Fibroblast of the aortic adventitia (primary cell): Measurements from ENCODE around the gene STXBP4. TPM values are rescaled to one million over a fixed set of nuclear protein-coding genes. Genes with fewer than 3 reads are reported as not detected.

Experiments used
- DNase-seq: peaks from one replicate; pipeline ENCODE4 v3.0.0-alpha.2; 2010; ENCODE audit warnings: low read depth
- H3K4me3 ChIP-seq: 2 replicates; pipeline ENCODE4 v1.5.1; 2011; ENCODE audit warnings: low read depth, mild to moderate bottlenecking, control low read depth, low read length, moderate library complexity
- CTCF ChIP-seq: IDR thresholded peaks from 2 replicates; pipeline ENCODE4 v1.5.1; 2011; ENCODE audit warnings: mild to moderate bottlenecking, low read length, control low read depth, inconsistent platforms; ENCODE audit not compliant: insufficient read depth
- total RNA-seq: library from RNA; depleted of rRNA; stranded (reverse); fragments of >200 nt; gene quantifications from 2 replicates; pipeline ENCODE4 v1.2.3, GENCODE V29; 2012; ENCODE audit warnings: low replicate concordance

The STXBP4 gene
- total RNA-seq, 1 donor: 32.0 TPM

GRCh38 chr17:54945671-54946070, 22.9 kb upstream of the STXBP4 start:
- no peak for TF ChIP-seq CTCF
- no peak overlapping the region for H3K4me3 ChIP-seq
- DNase-seq: peak; percentile 49

GRCh38 chr17:54947396-54947795, 21.2 kb upstream of the STXBP4 start:
- H3K4me3 ChIP-seq: no peak overlapping the region
- no peak for DNase-seq
- no peak for TF ChIP-seq CTCF

GRCh38 chr17:54948380-54948779, 20.2 kb upstream of the STXBP4 start:
- H3K4me3 ChIP-seq: no peak overlapping the region
- peak; percentile 51 for DNase-seq
- TF ChIP-seq CTCF: no peak

- no peak for DNase-seq
- TF ChIP-seq CTCF: no peak
- no peak overlapping the region for H3K4me3 ChIP-seq
Measured at GRCh38 chr17:54950116-54950515, 18.4 kb upstream of the STXBP4 start.

- TF ChIP-seq CTCF: no peak
- H3K4me3 ChIP-seq: no peak overlapping the region
- no peak for DNase-seq
Measured at GRCh38 chr17:54951286-54951685, 17.3 kb upstream of the STXBP4 start.

GRCh38 chr17:54956791-54957190, 11.8 kb upstream of the STXBP4 start:
- no peak for TF ChIP-seq CTCF
- no peak overlapping the region for H3K4me3 ChIP-seq
- DNase-seq: no peak

GRCh38 chr17:54967621-54968261, 824 bp upstream of the STXBP4 start:
- H3K4me3 ChIP-seq: peak overlapping the region; percentile 94
- no peak for TF ChIP-seq CTCF
- peak; percentile 25 for DNase-seq
